Measurements from ENCODE around the gene TIAM2. TPM values are rescaled to one million over a fixed set of nuclear protein-coding genes. Genes with fewer than 3 reads are reported as not detected.
A peak's percentile ranks its signal among the peaks of the same experiment; 100 is the strongest.

TIAM2 gene
- total and polyA plus RNA-seq, 10 of the 15 experiments (the other 5 are each of a cell fraction or from before 2014, with no cell fraction given) = 1.1 to 10.5 (median 2.3) TPM

GRCh38 chr6:155050311-155050710 is 55.2 kb downstream of the TIAM2 start (continued):
- no peak for TF ChIP-seq TCF3 (IDR thresholded peaks at IDR 0.05; ENCODE audit: borderline replicate concordance, insufficient read depth, low read depth, low read length)
- TF ChIP-seq POLR2A (IDR thresholded peaks at IDR 0.05; ENCODE audit: low read depth, low read length) = no peak
- no peak for TF ChIP-seq BACH1 (IDR thresholded peaks at IDR 0.05; ENCODE audit: borderline replicate concordance)
- TF ChIP-seq YBX1 (IDR thresholded peaks at IDR 0.05) = no peak
- TF ChIP-seq GABPA (IDR thresholded peaks at IDR 0.05; ENCODE audit: low read depth) = peak; percentile 41; the same call in 1 of the 2 replicates
- no peak for TF ChIP-seq NKRF (conservative IDR thresholded peaks at IDR 0.05)
- 0 out of 4 replicates have a peak, but pooled peaks of 1 of the 2 experiments have one; percentile 13 for TF ChIP-seq BHLHE40 (IDR thresholded peaks at IDR 0.05; ENCODE audit: borderline replicate concordance in 1 of 2, low read depth in 2 of 2, low read length in 1 of 2)
- no peak for TF ChIP-seq TCF7 (IDR thresholded peaks at IDR 0.05; ENCODE audit: borderline replicate concordance)
- TF ChIP-seq RUNX3 (IDR thresholded peaks at IDR 0.05; ENCODE audit: low read length) = peak; percentile 94
- TF ChIP-seq ESRRA (IDR thresholded peaks at IDR 0.05; ENCODE audit: low read length) = no peak
- peak; percentile 88 for TF ChIP-seq ATF2 (IDR thresholded peaks at IDR 0.05; ENCODE audit: low read length)
- TF ChIP-seq ZBTB4 (CRISPR knock-in tag; IDR thresholded peaks at IDR 0.05) = no peak
- no peak for TF ChIP-seq TCF12 (IDR thresholded peaks at IDR 0.05; ENCODE audit: low read depth, low read length)
- peak; percentile 85 for TF ChIP-seq EED (IDR thresholded peaks at IDR 0.05; ENCODE audit: low read depth)
- no peak for TF ChIP-seq BCL3 (IDR thresholded peaks at IDR 0.05; ENCODE audit: borderline replicate concordance, insufficient read depth, low read depth, low read length, poor library complexity, severe bottlenecking)
- TF ChIP-seq ZNF592 (IDR thresholded peaks at IDR 0.05) = no peak
- TF ChIP-seq PAX5 (IDR thresholded peaks at IDR 0.05; ENCODE audit: borderline replicate concordance, low read depth, low read length) = no peak
- TF ChIP-seq LARP7 (IDR thresholded peaks at IDR 0.05) = no peak
- no peak for TF ChIP-seq ASH2L (IDR thresholded peaks at IDR 0.05; ENCODE audit: borderline replicate concordance, low read depth)

Data from GM12878 (cell line).